Measurements from ENCODE around the gene ACER2. TPM values are rescaled to one million over a fixed set of nuclear protein-coding genes. Genes with fewer than 3 reads are reported as not detected.
A peak's percentile ranks its signal among the peaks of the same experiment; 100 is the strongest.

Gene ACER2
- total and polyA plus RNA-seq, 2 experiments from 2014 or later, result 0.87 to 14.6 TPM

GRCh38 chr9:19471737-19472648 is 63.2 kb downstream of the ACER2 start:
- TF ChIP-seq CREB1 (CRISPR knock-in tag; IDR thresholded peaks at IDR 0.05; ENCODE audit: low read depth) (peak; percentile 4; the same call in 1 of the 2 replicates), CTCF (conservative IDR thresholded peaks at IDR 0.05; ENCODE audit: low read depth in 2 of 2) (peak; percentile 89 to 97), ZNF462 (CRISPR knock-in tag; IDR thresholded peaks at IDR 0.05) (no peak; the same call in 1 of the 2 replicates)
- no peak overlapping the region for H3K27ac Mint-ChIP-seq
- no peaks in the 10 kb centered on the region for H3K79me2 ChIP-seq (replicated peaks; ENCODE audit: insufficient read depth)
- H3K4me2 ChIP-seq, result 0 out of 2 replicates have a peak overlapping the region, but pooled peaks have one; percentile 44
- no peaks in the 10 kb centered on the region for H3K36me3 Mint-ChIP-seq (ENCODE audit: low read depth)
- H3F3A ChIP-seq (replicated peaks; ENCODE audit: low read depth), result no peaks in the 10 kb centered on the region
- no peaks in the 10 kb centered on the region for H4K20me1 ChIP-seq (replicated peaks; ENCODE audit: insufficient read depth)
- peak overlapping the region; percentile 94 for H2AFZ ChIP-seq
- ATAC-seq (peak; percentile 95), DNase-seq (ENCODE audit: low spot score) (peak; percentile 83)
- H3K4me1 ChIP-seq (ENCODE audit: insufficient read depth), result no peaks in the 10 kb centered on the region
- H3K9me3 Mint-ChIP-seq, result no peaks in the 10 kb centered on the region
- no peak overlapping the region for H3K27ac ChIP-seq (ENCODE audit: low read depth)
- no peak overlapping the region for H3K4me3 ChIP-seq
- H3K9me2 ChIP-seq (ENCODE audit: insufficient read depth), result 0 out of 2 replicates have a peak, but pooled peaks cover under 1% of the 10 kb centered on the region
- peaks cover 4% of the 10 kb centered on the region; the same call in 2 of the 3 replicates for H3K4me1 Mint-ChIP-seq
- peak overlapping the region; percentile 29; the same call in 1 of the 3 replicates for H3K4me3 Mint-ChIP-seq
- H3K27me3 ChIP-seq (ENCODE audit: insufficient read depth), result no peaks in the 10 kb centered on the region
- H3K27me3 Mint-ChIP-seq (ENCODE audit: insufficient read depth, low read depth, poor library complexity), result peaks cover 5% of the 10 kb centered on the region
- H3K36me3 ChIP-seq (ENCODE audit: insufficient read depth), result no peaks in the 10 kb centered on the region

Data from GM23338 (cell line).